Panc1 (cell line): ENCODE results near the gene APEH. TPM values are rescaled to one million over a fixed set of nuclear protein-coding genes. Genes with fewer than 3 reads are reported as not detected.

Source experiments
- ATAC-seq: fragments of 200-7000 bp; cut with Tn5 transposase; 2 replicates; pipeline ENCODE4 v1.9.1; 2020; ENCODE audit warnings: mild to moderate bottlenecking, moderate library complexity
- BruUV-seq: library from RNA; stranded (reverse); fragments of 400-500 nt; replicated peaks from 2 replicates; lab custom pipeline; 2021; lab: Mats Ljungman, UMichigan
- CTCF ChIA-PET: fragments of 300-600 bp; sonication (Branson Sonifier 250); formaldehyde crosslinking; loops from one replicate; lab custom pipeline; 2022; ENCODE audit warnings: antibody characterized with exemption; lab: Charles Lee
- POLR2A ChIA-PET: fragments of 300-600 bp; sonication (Branson Sonifier 250); formaldehyde crosslinking; loops from one replicate; lab custom pipeline; 2022; ENCODE audit warnings: antibody characterized with exemption; lab: Charles Lee
- DNase-seq: peaks from one replicate; pipeline ENCODE4 v3.0.0-alpha.2; 2010; ENCODE audit warnings: low read depth, low spot score
- H3K27ac ChIP-seq: 2 replicates; pipeline ENCODE4 v1.5.1; 2011; ENCODE audit warnings: mild to moderate bottlenecking, low read length, inconsistent platforms
- H3K27me3 ChIP-seq: fragments of 200-500 bp; sonication (Bioruptor generic); 2 replicates; pipeline ENCODE4 v1.6.0; 2014; ENCODE audit warnings: low read length, inconsistent platforms; ENCODE audit not compliant: control insufficient read depth, insufficient read depth
- H3K36me3 ChIP-seq: fragments of 200-500 bp; sonication (Bioruptor generic); 2 replicates; pipeline ENCODE4 v1.5.1; 2014; ENCODE audit warnings: inconsistent platforms, mild to moderate bottlenecking, low read length, moderate library complexity; ENCODE audit not compliant: control insufficient read depth, insufficient read depth
- H3K4me1 ChIP-seq: 2 replicates; pipeline ENCODE4 v1.5.1; 2011; ENCODE audit warnings: inconsistent platforms, mild to moderate bottlenecking, low read length, moderate library complexity; ENCODE audit not compliant: control insufficient read depth, insufficient read depth
- H3K4me3 ChIP-seq, 2 experiments: 2 replicates each; pipeline ENCODE4 v1.5.1; 2011 to 2012; ENCODE audit warnings: low read depth in 2 of 2, low read length in 2 of 2, mild to moderate bottlenecking in 2 of 2, inconsistent platforms in 1 of 2, moderate library complexity in 1 of 2
- H3K9me3 ChIP-seq: fragments of 200-500 bp; sonication (Bioruptor generic); 2 replicates; pipeline ENCODE4 v1.5.1; 2014; ENCODE audit warnings: low read depth, mild to moderate bottlenecking, inconsistent platforms, low read length, moderate library complexity; ENCODE audit not compliant: control insufficient read depth, insufficient read depth
- POLR2AphosphoS5 ChIP-seq: IDR thresholded peaks from 2 replicates; pipeline ENCODE4 v1.6.1; 2012; ENCODE audit warnings: mild to moderate bottlenecking, low read depth, low read length, moderate library complexity
- SIN3A ChIP-seq: IDR thresholded peaks from 2 replicates; pipeline ENCODE4 v1.6.1; 2012; ENCODE audit warnings: low read depth, mild to moderate bottlenecking, low read length, moderate library complexity, borderline replicate concordance; ENCODE audit not compliant: insufficient read depth
- TCF7L2 ChIP-seq: IDR thresholded peaks from 2 replicates; pipeline ENCODE4 v1.6.1; 2011; ENCODE audit warnings: mild to moderate bottlenecking, low read depth, low read length, inconsistent platforms
- in situ Hi-C: cut with HindIII; loops from 2 replicates; pipeline ENCODE4 v1.10.0; 2016; ENCODE audit warnings: low sequenced_read_pairs, low pct_unique_long_range_greater_than_20kb
- intact Hi-C: fragments of 100-400 bp; cut with micrococcal nuclease; formaldehyde crosslinking; loops from one replicate; pipeline ENCODE4 v1.10.0; 2022; ENCODE audit not compliant: unreplicated experiment
- total RNA-seq: library from RNA; stranded (reverse); gene quantifications from one replicate; pipeline ENCODE4 v1.2.1, GENCODE V29; 2021; ENCODE audit not compliant: unreplicated experiment
- TF ChIP-seq, protein P1 (sequence below): fragments of 450-650 bp; IDR thresholded peaks from 2 replicates; pipeline ENCODE4 v1.5.1; 2017; ENCODE audit warnings: mild to moderate bottlenecking
- TF ChIP-seq, protein P2 (sequence below), 2 experiments: IDR thresholded peaks; 2 replicates each; pipeline ENCODE4 v1.6.1; 2011 to 2012; ENCODE audit warnings: low read depth in 2 of 2, control low read depth in 1 of 2, low read length in 1 of 2, mild to moderate bottlenecking in 1 of 2, moderate library complexity in 1 of 2; ENCODE audit not compliant: insufficient read depth in 1 of 2

APEH gene
- total RNA-seq, 1 experiment from 2014 or later: 131 TPM

DNA sequence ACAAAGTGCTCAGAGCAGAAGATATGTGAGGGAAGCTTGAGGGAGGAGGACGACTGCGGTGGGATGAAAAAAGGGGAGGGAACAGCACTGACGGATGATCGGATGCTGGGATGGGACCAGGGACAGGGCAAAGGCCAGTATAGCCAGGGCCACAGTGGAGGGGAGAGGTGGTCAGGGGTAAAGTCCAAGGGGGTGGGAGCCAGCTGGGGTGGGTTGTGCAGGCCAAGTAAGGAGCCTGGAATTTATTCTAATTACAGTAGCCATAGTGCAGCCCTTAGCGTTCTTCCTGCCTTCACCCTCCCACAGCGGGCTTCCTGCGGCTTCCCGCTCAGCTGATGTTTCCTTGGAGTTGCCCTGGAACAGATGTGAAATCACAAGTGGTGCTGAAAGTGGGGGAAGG lies 7.6 kb upstream of the APEH start:
- intact Hi-C loops: no loop called here
- POLR2A ChIA-PET: no interaction called here
- in situ Hi-C loops: no loop called here

DNA sequence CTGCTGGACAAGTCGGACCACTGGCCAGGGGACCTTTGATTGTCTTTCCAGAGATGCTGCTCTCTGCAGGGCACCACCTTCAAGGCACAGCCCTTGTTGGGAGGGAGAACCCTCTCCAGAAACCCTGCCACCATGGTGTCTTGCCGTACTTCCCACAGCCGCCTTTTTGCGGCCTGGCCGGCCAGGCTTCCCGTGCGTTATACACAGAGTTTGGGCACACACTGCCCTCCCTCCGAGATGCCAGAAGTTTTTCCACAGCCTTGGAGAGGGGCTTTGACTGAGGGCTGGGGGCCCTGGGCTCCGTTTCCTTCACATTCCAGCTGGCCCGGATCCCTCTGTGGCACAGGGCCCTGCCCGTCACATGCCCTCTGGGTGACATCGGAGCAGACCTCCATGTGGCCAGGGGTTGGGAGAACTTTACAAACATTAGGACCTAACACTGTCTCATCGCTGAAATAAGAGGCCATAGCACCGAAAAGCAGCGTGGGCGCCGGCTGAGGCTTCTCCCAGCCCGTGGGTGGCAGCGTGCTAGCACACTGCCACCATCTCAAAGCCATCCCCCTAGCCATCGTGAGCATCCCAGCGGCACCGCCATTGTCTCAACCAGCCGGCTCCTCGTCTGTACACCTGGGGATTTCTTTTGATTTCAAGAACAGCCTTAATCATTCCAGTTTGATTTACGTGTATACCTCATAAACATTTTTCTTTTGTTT lies 6.3 kb upstream of the APEH start:
- no peak overlapping the region for H3K4me3 ChIP-seq
- BruUV-seq: no TSS peak
- no peak overlapping the region for H3K27ac ChIP-seq
- TF ChIP-seq, protein P1, sequence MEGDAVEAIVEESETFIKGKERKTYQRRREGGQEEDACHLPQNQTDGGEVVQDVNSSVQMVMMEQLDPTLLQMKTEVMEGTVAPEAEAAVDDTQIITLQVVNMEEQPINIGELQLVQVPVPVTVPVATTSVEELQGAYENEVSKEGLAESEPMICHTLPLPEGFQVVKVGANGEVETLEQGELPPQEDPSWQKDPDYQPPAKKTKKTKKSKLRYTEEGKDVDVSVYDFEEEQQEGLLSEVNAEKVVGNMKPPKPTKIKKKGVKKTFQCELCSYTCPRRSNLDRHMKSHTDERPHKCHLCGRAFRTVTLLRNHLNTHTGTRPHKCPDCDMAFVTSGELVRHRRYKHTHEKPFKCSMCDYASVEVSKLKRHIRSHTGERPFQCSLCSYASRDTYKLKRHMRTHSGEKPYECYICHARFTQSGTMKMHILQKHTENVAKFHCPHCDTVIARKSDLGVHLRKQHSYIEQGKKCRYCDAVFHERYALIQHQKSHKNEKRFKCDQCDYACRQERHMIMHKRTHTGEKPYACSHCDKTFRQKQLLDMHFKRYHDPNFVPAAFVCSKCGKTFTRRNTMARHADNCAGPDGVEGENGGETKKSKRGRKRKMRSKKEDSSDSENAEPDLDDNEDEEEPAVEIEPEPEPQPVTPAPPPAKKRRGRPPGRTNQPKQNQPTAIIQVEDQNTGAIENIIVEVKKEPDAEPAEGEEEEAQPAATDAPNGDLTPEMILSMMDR: no peak
- TF ChIP-seq, protein P2, sequence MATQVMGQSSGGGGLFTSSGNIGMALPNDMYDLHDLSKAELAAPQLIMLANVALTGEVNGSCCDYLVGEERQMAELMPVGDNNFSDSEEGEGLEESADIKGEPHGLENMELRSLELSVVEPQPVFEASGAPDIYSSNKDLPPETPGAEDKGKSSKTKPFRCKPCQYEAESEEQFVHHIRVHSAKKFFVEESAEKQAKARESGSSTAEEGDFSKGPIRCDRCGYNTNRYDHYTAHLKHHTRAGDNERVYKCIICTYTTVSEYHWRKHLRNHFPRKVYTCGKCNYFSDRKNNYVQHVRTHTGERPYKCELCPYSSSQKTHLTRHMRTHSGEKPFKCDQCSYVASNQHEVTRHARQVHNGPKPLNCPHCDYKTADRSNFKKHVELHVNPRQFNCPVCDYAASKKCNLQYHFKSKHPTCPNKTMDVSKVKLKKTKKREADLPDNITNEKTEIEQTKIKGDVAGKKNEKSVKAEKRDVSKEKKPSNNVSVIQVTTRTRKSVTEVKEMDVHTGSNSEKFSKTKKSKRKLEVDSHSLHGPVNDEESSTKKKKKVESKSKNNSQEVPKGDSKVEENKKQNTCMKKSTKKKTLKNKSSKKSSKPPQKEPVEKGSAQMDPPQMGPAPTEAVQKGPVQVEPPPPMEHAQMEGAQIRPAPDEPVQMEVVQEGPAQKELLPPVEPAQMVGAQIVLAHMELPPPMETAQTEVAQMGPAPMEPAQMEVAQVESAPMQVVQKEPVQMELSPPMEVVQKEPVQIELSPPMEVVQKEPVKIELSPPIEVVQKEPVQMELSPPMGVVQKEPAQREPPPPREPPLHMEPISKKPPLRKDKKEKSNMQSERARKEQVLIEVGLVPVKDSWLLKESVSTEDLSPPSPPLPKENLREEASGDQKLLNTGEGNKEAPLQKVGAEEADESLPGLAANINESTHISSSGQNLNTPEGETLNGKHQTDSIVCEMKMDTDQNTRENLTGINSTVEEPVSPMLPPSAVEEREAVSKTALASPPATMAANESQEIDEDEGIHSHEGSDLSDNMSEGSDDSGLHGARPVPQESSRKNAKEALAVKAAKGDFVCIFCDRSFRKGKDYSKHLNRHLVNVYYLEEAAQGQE (IDR thresholded peaks at IDR 0.05; ENCODE audit: insufficient read depth in 1 of 2, low read depth in 2 of 2, low read length in 1 of 2): no peak
- TF ChIP-seq SIN3A: no peak
- TF ChIP-seq TCF7L2: no peak
- no peak for TF ChIP-seq POLR2AphosphoS5
- ChIA-PET CTCF (no interaction called here), POLR2A (no interaction called here)
- no peaks in the 10 kb centered on the region for H3K9me3 ChIP-seq
- intact Hi-C loops (no loop called here), in situ Hi-C loops (no loop called here)
- no peaks in the 10 kb centered on the region for H3K36me3 ChIP-seq
- peaks cover 11% of the 10 kb centered on the region for H3K4me1 ChIP-seq
- DNase-seq (no peak), ATAC-seq (no peak)
- H3K27me3 ChIP-seq: no peaks in the 10 kb centered on the region

More for the DNA sequence above, 7.6 kb upstream of the APEH start:
- Histone ChIP-seq H3K9me3 (no peaks in the 10 kb centered on the region), H3K27me3 (no peaks in the 10 kb centered on the region), H3K4me3 (no peak overlapping the region), H3K36me3 (no peaks in the 10 kb centered on the region), H3K27ac (no peak overlapping the region), H3K4me1 (peaks cover 8% of the 10 kb centered on the region; the same call in 1 of the 2 replicates)
- DNase-seq (no peak), ATAC-seq (no peak)
- CTCF ChIA-PET: interaction anchor here (0.5 to 1.0 kb wide), 2 partner anchors 127 to 129 kb away, joined by 3 to 5 read pairs; no protein-coding TSS in a partner anchor
- BruUV-seq: no TSS peak
- no peak for TF ChIP-seq SIN3A
- TF ChIP-seq, protein P2 (IDR thresholded peaks at IDR 0.05; ENCODE audit: insufficient read depth in 1 of 2, low read depth in 2 of 2, low read length in 1 of 2): no peak
- TF ChIP-seq POLR2AphosphoS5: no peak
- TF ChIP-seq TCF7L2: no peak
- TF ChIP-seq, protein P1: no peak
